Gastrocnemius medialis (tissue), 4 donors: ENCODE measurements around the gene WNT7A. TPM values are rescaled to one million over a fixed set of nuclear protein-coding genes. Genes with fewer than 3 reads are reported as not detected.

Experiments
- ATAC-seq, 2 donors: fragments of 150-250 bp; one replicate each; pipeline ENCODE4 v1.9.1; 2016
- DNase-seq, 2 donors: peaks; one replicate each; pipeline ENCODE4 v3.0.0-alpha.2; 2019
- H3K27ac ChIP-seq, 4 donors: fragments of 200-600 bp; sonication (generic); 1 replicate in 1 of 4; 2 replicates in 3 of 4; pipeline ENCODE4 v1.5.1; 2016 to 2018; ENCODE audit warnings: mild to moderate bottlenecking in 2 of 4, moderate library complexity in 1 of 4
- H3K27me3 ChIP-seq, 3 donors: fragments of 200-600 bp; sonication (generic) in 2 of 3; 1 replicate in 1 of 3; 2 replicates in 2 of 3; pipeline versions ENCODE4 v1.5.1 to v1.6.0; 2016 to 2019; ENCODE audit warnings: mild to moderate bottlenecking in 1 of 3, moderate library complexity in 1 of 3
- H3K36me3 ChIP-seq, 2 donors: fragments of 200-600 bp; sonication (generic) in 1 of 2; one replicate each; pipeline ENCODE4 v1.5.1; 2017 to 2018
- H3K4me1 ChIP-seq, 2 donors: fragments of 200-600 bp; sonication (generic) in 1 of 2; one replicate each; pipeline ENCODE4 v1.5.1; 2016 to 2017; ENCODE audit warnings: mild to moderate bottlenecking in 2 of 2
- H3K4me3 ChIP-seq, 4 donors: fragments of 200-600 bp; sonication (generic) in 3 of 4; 1 replicate in 1 of 4; 2 replicates in 3 of 4; pipeline ENCODE4 v1.5.1; 2016 to 2019; ENCODE audit warnings: mild to moderate bottlenecking in 2 of 4
- H3K9me3 ChIP-seq, 3 donors: fragments of 200-600 bp; sonication (generic) in 2 of 3; 1 replicate in 1 of 3; 2 replicates in 2 of 3; pipeline ENCODE4 v1.5.1; 2016 to 2019
- CTCF ChIP-seq, 5 experiments: fragments of 450-650 bp in 3 of 5; fragments of 200-600 bp in 2 of 5; sonication (generic) in 2 of 5; IDR thresholded peaks in 4 of 5; conservative IDR thresholded peaks in 1 of 5; 1 replicate in 4 of 5; 2 replicates in 1 of 5; pipeline ENCODE4 v1.5.1; 2016 to 2019; ENCODE audit warnings: antibody characterized with exemption in 5 of 5, mild to moderate bottlenecking in 3 of 5, moderate library complexity in 3 of 5
- POLR2A ChIP-seq, 2 donors: fragments of 450-650 bp; IDR thresholded peaks; one replicate each; pipeline ENCODE4 v1.6.1; 2017; ENCODE audit warnings: antibody characterized with exemption in 2 of 2, mild to moderate bottlenecking in 2 of 2, moderate library complexity in 2 of 2
- in situ Hi-C, 4 donors: fragments of 200-750 bp; cut with MboI; loops; one replicate each; pipeline versions ENCODE4 v1.15.0 to v1.8.0; 2017; ENCODE audit warnings: low sequenced_read_pairs in 4 of 4
- intact Hi-C: fragments of 100-400 bp; cut with DNase I; formaldehyde crosslinking; loops from one replicate; pipeline ENCODE4 v1.15.1; 2023; ENCODE audit warnings: low total_unique reads
- total RNA-seq, 4 donors: library from RNA; depleted of rRNA; stranded (reverse); fragments of >200 nt; gene quantifications; one replicate each; pipeline versions ENCODE4 v1.1.0 to v1.2.3, GENCODE V29; 2016

The WNT7A gene
- total RNA-seq, 4 donors from 2014 or later, result not detected

- ATAC-seq, result no peak
- TF ChIP-seq POLR2A (IDR thresholded peaks at IDR 0.05) (no peak), CTCF (IDR thresholded peaks at IDR 0.05 in 4 of 5, conservative IDR thresholded peaks at IDR 0.05 in 1 of 5) (no peak)
Observed at GRCh38 chr3:13769422-13769821, 110.4 kb downstream of the WNT7A start.

GRCh38 chr3:13768453-13768852 lies 111.4 kb downstream of the WNT7A start:
- ATAC-seq, result no peak

More at GRCh38 chr3:13769422-13769821, 110.4 kb downstream of the WNT7A start:
- intact Hi-C loops (no loop called here), in situ Hi-C loops (no loop called here)
- H3K4me3 ChIP-seq, result no peak overlapping the region
- no peak overlapping the region for H3K27ac ChIP-seq
- no peak for DNase-seq
- no peaks in the 10 kb centered on the region for H3K27me3 ChIP-seq
- H3K36me3 ChIP-seq, result no peaks in the 10 kb centered on the region
- no peaks in the 10 kb centered on the region for H3K4me1 ChIP-seq
- H3K9me3 ChIP-seq, result no peaks in the 10 kb centered on the region

GRCh38 chr3:13767896-13768295 lies 112.0 kb downstream of the WNT7A start:
- in situ Hi-C loops, result no loop called here
- no peak overlapping the region for H3K27ac ChIP-seq
- H3K36me3 ChIP-seq, result no peaks in the 10 kb centered on the region
- intact Hi-C loops, result no loop called here
- H3K9me3 ChIP-seq, result no peaks in the 10 kb centered on the region
- ATAC-seq (no peak), DNase-seq (no peak)
- no peaks in the 10 kb centered on the region for H3K4me1 ChIP-seq
- H3K4me3 ChIP-seq, result no peak overlapping the region
- TF ChIP-seq CTCF (IDR thresholded peaks at IDR 0.05 in 4 of 5, conservative IDR thresholded peaks at IDR 0.05 in 1 of 5), result no peak
- no peak for TF ChIP-seq POLR2A (IDR thresholded peaks at IDR 0.05)
- H3K27me3 ChIP-seq, result no peaks in the 10 kb centered on the region

More at GRCh38 chr3:13768453-13768852, 111.4 kb downstream of the WNT7A start:
- Histone ChIP-seq H3K4me1 (no peaks in the 10 kb centered on the region), H3K27me3 (no peaks in the 10 kb centered on the region), H3K4me3 (no peak overlapping the region), H3K27ac (no peak overlapping the region), H3K36me3 (no peaks in the 10 kb centered on the region), H3K9me3 (no peaks in the 10 kb centered on the region)
- in situ Hi-C loops, result no loop called here
- intact Hi-C loops, result no loop called here
- no peak for DNase-seq
- no peak for TF ChIP-seq POLR2A (IDR thresholded peaks at IDR 0.05)
- TF ChIP-seq CTCF (IDR thresholded peaks at IDR 0.05 in 4 of 5, conservative IDR thresholded peaks at IDR 0.05 in 1 of 5), result no peak

DNA sequence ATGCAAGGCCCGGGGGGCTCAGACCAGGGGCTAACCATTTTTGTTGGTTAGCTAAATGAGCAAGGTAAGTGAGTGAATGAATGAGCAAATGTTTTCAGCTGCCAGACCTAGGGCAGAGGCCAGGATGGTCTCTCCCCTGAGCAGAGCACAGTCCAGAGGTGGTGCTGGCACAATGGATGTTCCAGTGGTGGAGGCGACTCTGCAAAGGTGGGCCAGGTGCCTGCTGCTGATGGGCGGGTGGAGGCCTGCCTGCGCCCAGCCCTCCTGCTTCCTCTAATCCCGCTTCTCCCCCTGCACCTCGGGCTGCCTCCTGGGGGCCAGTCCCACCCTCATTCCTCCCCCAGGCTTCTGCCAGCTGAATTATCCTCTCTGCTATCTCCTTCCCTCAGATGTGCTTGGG lies 112.8 kb downstream of the WNT7A start:
- intact Hi-C loops (no loop called here), in situ Hi-C loops (no loop called here)
- DNase-seq, result no peak
- Histone ChIP-seq H3K27ac (no peak overlapping the region), H3K27me3 (no peaks in the 10 kb centered on the region), H3K36me3 (no peaks in the 10 kb centered on the region), H3K4me3 (no peak overlapping the region), H3K4me1 (no peaks in the 10 kb centered on the region), H3K9me3 (no peaks in the 10 kb centered on the region)
- ATAC-seq, result no peak
- TF ChIP-seq CTCF (IDR thresholded peaks at IDR 0.05 in 4 of 5, conservative IDR thresholded peaks at IDR 0.05 in 1 of 5) (no peak), POLR2A (IDR thresholded peaks at IDR 0.05) (no peak)

Other genes starting within 250 kb of the WNT7A start
- 10 to 100 TPM; 16.2 to 49.4 (median 22.8) TPM for gene CHCHD4, start 244.8 kb upstream of the WNT7A start, total RNA-seq
- gene TMEM43, start 245.0 kb upstream of the WNT7A start, total RNA-seq, result 100 to 1,000 TPM in 1 of 4 donors, 10 to 100 TPM in 3; 68.2 to 128 (median 78.6) TPM